Uterus (tissue), 4 donors: ENCODE data around the gene ADGRA3. TPM values are rescaled to one million over a fixed set of nuclear protein-coding genes. Genes with fewer than 3 reads are reported as not detected.

Experiments used
- DNase-seq, 2 donors: peaks; one replicate each; pipeline ENCODE4 v3.0.0-alpha.2; 2019 to 2020
- H3K27ac ChIP-seq, 2 donors: fragments of 200-600 bp; sonication (generic); 1 replicate in 1 of 2; 2 replicates in 1 of 2; pipeline ENCODE4 v1.5.1; 2016 to 2018
- H3K27me3 ChIP-seq, 2 donors: fragments of 200-600 bp; sonication (generic); one replicate each; pipeline ENCODE4 v1.5.1; 2018 to 2019; ENCODE audit warnings: control low read depth in 1 of 2
- H3K36me3 ChIP-seq, 2 donors: fragments of 200-600 bp; sonication (generic); one replicate each; pipeline ENCODE4 v1.5.1; 2019; ENCODE audit warnings: control low read depth in 1 of 2
- H3K4me1 ChIP-seq, 2 donors: fragments of 200-600 bp; sonication (generic); one replicate each; pipeline ENCODE4 v1.5.1; 2018 to 2019; ENCODE audit warnings: control low read depth in 1 of 2
- H3K4me3 ChIP-seq, 2 donors: fragments of 200-600 bp; sonication (generic); 1 replicate in 1 of 2; 2 replicates in 1 of 2; pipeline ENCODE4 v1.5.1; 2018 to 2019; ENCODE audit warnings: mild to moderate bottlenecking in 1 of 2
- H3K9me3 ChIP-seq, 2 donors: fragments of 200-600 bp; sonication (generic); one replicate each; pipeline ENCODE4 v1.5.1; 2019; ENCODE audit warnings: control low read depth in 1 of 2
- POLR2A ChIP-seq, 2 donors: fragments of 450-650 bp; IDR thresholded peaks; one replicate each; pipeline ENCODE4 v1.6.1; 2016; ENCODE audit warnings: antibody characterized with exemption in 2 of 2, mild to moderate bottlenecking in 1 of 2, moderate library complexity in 1 of 2
- intact Hi-C: fragments of 100-400 bp; cut with DNase I; formaldehyde crosslinking; loops from one replicate; pipeline ENCODE4 v1.15.1; 2023; ENCODE audit warnings: low total_unique reads
- total RNA-seq, 4 donors: library from RNA; depleted of rRNA in 3 of 4; stranded (reverse); fragments of >200 nt in 3 of 4; gene quantifications; one replicate each; pipeline versions ENCODE4 v1.1.0 to v1.2.4, GENCODE V29; 2014 to 2023
- TF ChIP-seq, protein P1 (sequence below), 4 experiments: fragments of 200-600 bp in 2 of 4; fragments of 450-650 bp in 2 of 4; sonication (generic) in 2 of 4; IDR thresholded peaks; one replicate each; pipeline ENCODE4 v1.5.1; 2016 to 2019; ENCODE audit warnings: antibody characterized with exemption in 4 of 4, mild to moderate bottlenecking in 2 of 4, moderate library complexity in 1 of 4
- donor health status: DM: yes; HTN: yes; CAD: no.

Gene ADGRA3
- total RNA-seq, 4 donors from 2014 or later, result 35.3 to 103 (median 45.4) TPM

DNA sequence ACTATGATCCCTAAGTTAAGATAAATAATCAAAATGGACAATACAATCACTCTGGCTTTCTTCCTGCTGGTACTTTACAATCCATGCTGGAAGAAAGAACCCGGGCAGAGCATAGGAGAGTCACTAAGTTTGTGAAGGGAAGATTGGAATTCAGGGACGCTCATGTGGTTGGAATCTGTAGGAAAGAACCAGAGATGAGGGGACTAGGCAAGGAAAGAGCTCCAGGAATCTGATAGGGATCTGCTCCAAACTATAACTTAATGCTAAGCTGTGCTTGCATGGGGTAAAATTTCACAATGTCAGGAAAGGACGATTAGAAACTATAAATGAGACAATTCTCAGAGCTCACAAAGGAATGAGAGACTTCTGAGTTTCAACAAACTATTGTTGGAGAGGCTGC, 167.5 kb downstream of the ADGRA3 start:
- TF ChIP-seq, protein P1, sequence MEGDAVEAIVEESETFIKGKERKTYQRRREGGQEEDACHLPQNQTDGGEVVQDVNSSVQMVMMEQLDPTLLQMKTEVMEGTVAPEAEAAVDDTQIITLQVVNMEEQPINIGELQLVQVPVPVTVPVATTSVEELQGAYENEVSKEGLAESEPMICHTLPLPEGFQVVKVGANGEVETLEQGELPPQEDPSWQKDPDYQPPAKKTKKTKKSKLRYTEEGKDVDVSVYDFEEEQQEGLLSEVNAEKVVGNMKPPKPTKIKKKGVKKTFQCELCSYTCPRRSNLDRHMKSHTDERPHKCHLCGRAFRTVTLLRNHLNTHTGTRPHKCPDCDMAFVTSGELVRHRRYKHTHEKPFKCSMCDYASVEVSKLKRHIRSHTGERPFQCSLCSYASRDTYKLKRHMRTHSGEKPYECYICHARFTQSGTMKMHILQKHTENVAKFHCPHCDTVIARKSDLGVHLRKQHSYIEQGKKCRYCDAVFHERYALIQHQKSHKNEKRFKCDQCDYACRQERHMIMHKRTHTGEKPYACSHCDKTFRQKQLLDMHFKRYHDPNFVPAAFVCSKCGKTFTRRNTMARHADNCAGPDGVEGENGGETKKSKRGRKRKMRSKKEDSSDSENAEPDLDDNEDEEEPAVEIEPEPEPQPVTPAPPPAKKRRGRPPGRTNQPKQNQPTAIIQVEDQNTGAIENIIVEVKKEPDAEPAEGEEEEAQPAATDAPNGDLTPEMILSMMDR (IDR thresholded peaks at IDR 0.05), result no peak
- no peak for TF ChIP-seq POLR2A (IDR thresholded peaks at IDR 0.05)
- Histone ChIP-seq H3K27me3 (no peaks in the 10 kb centered on the region), H3K36me3 (no peaks in the 10 kb centered on the region), H3K27ac (no peak overlapping the region), H3K4me3 (no peak overlapping the region), H3K4me1 (no peaks in the 10 kb centered on the region), H3K9me3 (no peaks in the 10 kb centered on the region)
- DNase-seq, result no peak
- intact Hi-C loops, result no loop called here

DNA sequence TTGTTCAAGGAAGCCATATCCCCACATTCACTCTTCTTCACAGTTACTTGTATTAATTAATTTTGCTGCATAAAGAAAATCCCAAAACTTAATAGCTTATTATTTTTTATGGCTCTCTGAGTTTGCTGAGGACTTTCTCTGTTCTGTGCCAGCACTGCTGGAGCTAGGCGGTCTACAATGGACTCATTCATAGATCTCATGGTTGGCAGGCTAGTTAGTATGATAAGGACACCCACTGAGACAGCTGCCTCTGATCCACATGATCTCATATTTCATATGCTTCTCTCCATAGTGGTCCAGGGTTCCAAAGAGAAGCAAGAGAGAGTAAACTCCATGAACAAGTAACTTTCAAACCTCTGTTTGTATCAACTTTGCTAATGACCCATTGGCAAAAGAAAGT, 170.2 kb downstream of the ADGRA3 start:
- no peaks in the 10 kb centered on the region for H3K27me3 ChIP-seq
- H3K4me3 ChIP-seq, result no peak overlapping the region
- no peaks in the 10 kb centered on the region for H3K36me3 ChIP-seq
- H3K4me1 ChIP-seq, result no peaks in the 10 kb centered on the region
- DNase-seq, result no peak
- intact Hi-C loops, result no loop called here
- no peaks in the 10 kb centered on the region for H3K9me3 ChIP-seq
- TF ChIP-seq, protein P1 (IDR thresholded peaks at IDR 0.05), result no peak
- no peak for TF ChIP-seq POLR2A (IDR thresholded peaks at IDR 0.05)
- no peak overlapping the region for H3K27ac ChIP-seq

DNA sequence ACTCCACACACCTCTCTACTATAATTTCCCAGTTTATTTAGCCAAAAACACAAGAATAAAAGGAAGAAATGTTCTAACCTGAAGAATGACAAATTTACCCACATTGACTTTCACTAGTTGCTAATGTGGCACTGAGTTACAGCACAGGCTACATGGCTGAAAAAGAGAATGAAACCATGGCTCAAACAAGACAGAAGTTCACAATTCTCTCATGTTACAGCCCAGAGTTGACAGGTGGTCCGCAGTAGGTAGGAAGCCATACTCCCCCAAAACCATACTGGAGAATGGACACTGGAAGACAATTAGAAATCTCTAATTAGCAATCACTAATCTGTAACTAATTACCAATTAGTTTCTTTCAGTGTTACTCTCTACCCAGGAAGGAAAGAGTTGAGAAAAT, 170.8 kb downstream of the ADGRA3 start:
- H3K4me3 ChIP-seq, result no peak overlapping the region
- TF ChIP-seq, protein P1 (IDR thresholded peaks at IDR 0.05), result no peak
- TF ChIP-seq POLR2A (IDR thresholded peaks at IDR 0.05), result no peak
- intact Hi-C loops, result no loop called here
- H3K27me3 ChIP-seq, result no peaks in the 10 kb centered on the region
- no peaks in the 10 kb centered on the region for H3K4me1 ChIP-seq
- H3K9me3 ChIP-seq, result no peaks in the 10 kb centered on the region
- no peak overlapping the region for H3K27ac ChIP-seq
- DNase-seq, result no peak
- H3K36me3 ChIP-seq, result no peaks in the 10 kb centered on the region

DNA sequence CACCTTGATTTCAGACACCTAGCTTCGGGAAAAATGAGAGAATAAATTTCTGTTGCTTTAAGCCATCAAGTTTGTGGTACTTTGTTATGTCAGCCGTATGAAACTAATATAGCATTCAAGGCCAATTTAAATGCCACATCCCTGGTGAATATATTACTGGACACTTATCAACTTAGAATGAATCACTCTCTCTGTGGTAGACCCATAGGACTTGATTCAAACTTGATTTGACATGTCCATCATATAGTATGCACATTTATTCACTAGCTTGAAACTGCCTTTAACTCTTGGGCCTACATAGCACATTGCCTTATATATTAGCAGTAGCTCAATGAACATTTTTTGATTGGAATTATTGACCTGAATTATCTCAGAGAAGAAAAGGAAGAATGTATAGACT, 172.3 kb downstream of the ADGRA3 start:
- DNase-seq, result no peak
- no peak overlapping the region for H3K4me3 ChIP-seq
- no peaks in the 10 kb centered on the region for H3K9me3 ChIP-seq
- no peaks in the 10 kb centered on the region for H3K27me3 ChIP-seq
- no peak overlapping the region for H3K27ac ChIP-seq
- H3K4me1 ChIP-seq, result no peaks in the 10 kb centered on the region
- no peaks in the 10 kb centered on the region for H3K36me3 ChIP-seq
- intact Hi-C loops, result no loop called here
- TF ChIP-seq, protein P1 (IDR thresholded peaks at IDR 0.05), result no peak
- no peak for TF ChIP-seq POLR2A (IDR thresholded peaks at IDR 0.05)

DNA sequence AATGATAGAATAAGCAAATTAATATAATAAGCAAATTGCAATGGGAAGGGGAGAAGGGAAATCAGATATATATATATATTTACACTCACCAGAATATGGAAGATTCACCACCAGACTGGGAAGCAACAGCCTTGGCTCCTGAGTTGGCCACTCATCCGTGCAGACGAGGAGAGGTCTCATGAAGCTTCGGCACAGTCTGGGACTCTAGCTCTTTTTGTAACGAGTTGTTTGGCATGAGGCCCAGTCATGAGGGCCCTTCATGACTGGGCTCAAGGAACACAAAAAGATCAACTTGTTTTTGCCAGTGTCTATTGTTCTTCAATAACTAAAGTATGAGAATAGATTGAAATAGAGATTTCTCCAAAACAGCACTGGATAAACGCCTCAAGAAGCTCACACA, 176.4 kb downstream of the ADGRA3 start:
- no peak overlapping the region for H3K27ac ChIP-seq
- H3K4me1 ChIP-seq, result no peaks in the 10 kb centered on the region

More for the DNA sequence above, 176.4 kb downstream of the ADGRA3 start:
- intact Hi-C loops, result no loop called here
- Histone ChIP-seq H3K36me3 (no peaks in the 10 kb centered on the region), H3K27me3 (no peaks in the 10 kb centered on the region), H3K9me3 (no peaks in the 10 kb centered on the region), H3K4me3 (no peak overlapping the region)
- no peak for DNase-seq
- no peak for TF ChIP-seq POLR2A (IDR thresholded peaks at IDR 0.05)
- TF ChIP-seq, protein P1 (IDR thresholded peaks at IDR 0.05), result no peak
